K562 (cell line): Measurements from ENCODE around the gene TMEM121B. TPM values are rescaled to one million over a fixed set of nuclear protein-coding genes. Genes with fewer than 3 reads are reported as not detected.

ENCODE experiments used
- ATAC-seq: fragments of 200-7000 bp; cut with Tn5 transposase; 3 replicates; pipeline ENCODE4 v1.9.1; 2020; ENCODE audit warnings: moderate library complexity
- BruUV-seq: library from RNA; stranded (reverse); fragments of 400-500 nt; replicated peaks from 2 replicates; lab custom pipeline; 2021; lab: Mats Ljungman, UMichigan
- CTCF ChIA-PET: fragments of 300-600 bp; formaldehyde crosslinking; extraction: SDS; loops from one replicate; lab custom pipeline; 2021; ENCODE audit warnings: low intra/inter-chr PET ratio; lab: Yijun Ruan, JAX
- POLR2A ChIA-PET: fragments of 300-600, 350-650 bp; sonication (Branson Sonifier 250); formaldehyde crosslinking; extraction: SDS; loops from one replicate; lab custom pipeline; 2021; ENCODE audit warnings: antibody characterized with exemption, inconsistent platforms; lab: Yijun Ruan, JAX
- DNase-seq, 4 experiments: peaks; one replicate each; pipeline versions ENCODE4 v3.0.0 to v3.0.0-alpha.2; 2011 to 2018; ENCODE audit warnings: low spot score in 3 of 4, mixed read lengths in 3 of 4; ENCODE audit errors: extremely low read depth in 1 of 4
- FAIRE-seq: peaks from 2 replicates; lab custom pipeline; 2011; peaks lifted over from hg19 to GRCh38; lab: Jason Lieb, UNC
- H2AFZ ChIP-seq: 2 replicates; pipeline ENCODE4 v1.6.0; 2011; ENCODE audit warnings: low read depth, low read length, control low read depth, inconsistent platforms
- H3K27ac ChIP-seq: fragments of 200-600 bp; 3 replicates; pipeline ENCODE4 v1.8.0; 2011; ENCODE audit warnings: low read depth, mild to moderate bottlenecking, control low read depth, inconsistent platforms, low read length, moderate library complexity, mixed read lengths; ENCODE audit errors: extremely low read depth
- H3K27me3 ChIP-seq, 2 experiments: fragments of 300-600 bp in 1 of 2; 2 replicates in 1 of 2; 3 replicates in 1 of 2; pipeline versions ENCODE4 v1.6.0 to v1.8.0; 2011; ENCODE audit warnings: inconsistent platforms in 2 of 2, low read length in 2 of 2, mild to moderate bottlenecking in 1 of 2, mixed read lengths in 1 of 2, moderate library complexity in 1 of 2; ENCODE audit not compliant: control insufficient read depth in 2 of 2, insufficient read depth in 2 of 2
- H3K36me3 ChIP-seq: fragments of 300-600 bp; 3 replicates; pipeline ENCODE4 v1.8.0; 2011; ENCODE audit warnings: mild to moderate bottlenecking, low read length, inconsistent platforms; ENCODE audit not compliant: control insufficient read depth, insufficient read depth
- H3K4me1 ChIP-seq, 2 experiments: fragments of 200-600 bp in 1 of 2; replicated peaks in 1 of 2; 2 replicates in 1 of 2; 3 replicates in 1 of 2; pipeline versions ENCODE4 v1.5.1 to v1.8.0; 2011; ENCODE audit warnings: inconsistent platforms in 2 of 2, low read length in 2 of 2, mild to moderate bottlenecking in 1 of 2, mixed read lengths in 1 of 2, moderate library complexity in 1 of 2; ENCODE audit not compliant: control insufficient read depth in 2 of 2, insufficient read depth in 2 of 2
- H3K4me2 ChIP-seq: 2 replicates; pipeline ENCODE4 v1.6.1; 2011; ENCODE audit warnings: low read length, control low read depth, inconsistent platforms, mixed read lengths; ENCODE audit not compliant: insufficient read depth
- H3K4me3 ChIP-seq: fragments of 200-600 bp; sonication (generic), shearing (Covaris generic); 2 replicates; pipeline ENCODE4 v1.5.1; 2016; ENCODE audit warnings: control low read depth, inconsistent platforms
- H3K79me2 ChIP-seq: fragments of 200-600 bp; 3 replicates; pipeline ENCODE4 v1.8.0; 2011; ENCODE audit warnings: low read length, inconsistent platforms; ENCODE audit not compliant: control insufficient read depth, insufficient read depth
- H3K9ac ChIP-seq, 2 experiments: 2 replicates each; pipeline versions ENCODE4 v1.6.0 to v1.6.1; 2011; ENCODE audit warnings: low read depth in 2 of 2, low read length in 2 of 2, control low read depth in 1 of 2, inconsistent platforms in 1 of 2, mild to moderate bottlenecking in 1 of 2, mixed read lengths in 1 of 2; ENCODE audit not compliant: insufficient read depth in 1 of 2
- H3K9me1 ChIP-seq: one replicate; pipeline ENCODE4 v1.6.0; 2011; ENCODE audit warnings: inconsistent platforms, mild to moderate bottlenecking, low read length, moderate library complexity; ENCODE audit not compliant: control insufficient read depth, insufficient read depth
- H3K9me3 ChIP-seq: replicated peaks from 2 replicates; pipeline ENCODE4 v1.5.1; 2011; ENCODE audit warnings: low read depth, low read length, inconsistent platforms; ENCODE audit not compliant: control insufficient read depth, insufficient read depth
- H4K20me1 ChIP-seq: replicated peaks from 2 replicates; pipeline ENCODE4 v1.6.1; 2011; ENCODE audit warnings: low read length, inconsistent platforms, mixed read lengths; ENCODE audit not compliant: control insufficient read depth, insufficient read depth
- ARID1B ChIP-seq: fragments of 450-650 bp; IDR thresholded peaks from 2 replicates; pipeline ENCODE4 v1.6.1; 2016; ENCODE audit warnings: antibody characterized with exemption, mild to moderate bottlenecking, inconsistent platforms
- ARID3A ChIP-seq: IDR thresholded peaks from 2 replicates; pipeline ENCODE4 v1.6.1; 2012; ENCODE audit warnings: low read depth, low read length, improper control_type of control experiment, borderline replicate concordance
- CBFA2T3 ChIP-seq: fragments of 450-650 bp; IDR thresholded peaks from 2 replicates; pipeline ENCODE4 v1.6.1; 2017
- DPF2 ChIP-seq: fragments of 450-650 bp; IDR thresholded peaks from 2 replicates; pipeline ENCODE4 v1.6.1; 2016
- EGR1 ChIP-seq: fragments of 450-650 bp; conservative IDR thresholded peaks from 2 replicates; pipeline ENCODE4 v1.6.1; 2017; ENCODE audit warnings: mild to moderate bottlenecking
- FOSL1 ChIP-seq: fragments of 200-800 bp; sonication (Bioruptor generic); conservative IDR thresholded peaks from 2 replicates; pipeline ENCODE4 v1.6.1; 2016; ENCODE audit warnings: missing genetic modification characterization, missing compliant biosample characterization
- GATA2 ChIP-seq: sonication (generic); formaldehyde crosslinking; IDR thresholded peaks from 2 replicates; pipeline ENCODE4 v1.4.0; 2020; ENCODE audit warnings: mild to moderate bottlenecking, missing genetic modification reagents
- HMBOX1 ChIP-seq: sonication (generic); IDR thresholded peaks from 2 replicates; pipeline ENCODE4 v1.6.1; 2016
- JUN ChIP-seq, 2 experiments: sonication (generic) in 1 of 2; formaldehyde crosslinking in 1 of 2; IDR thresholded peaks; 2 replicates each; pipeline versions ENCODE4 v1.6.1 to v1.8.0; 2012 to 2022; ENCODE audit warnings: borderline replicate concordance in 2 of 2, mild to moderate bottlenecking in 2 of 2, improper control_type of control experiment in 1 of 2, low read depth in 1 of 2, low read length in 1 of 2, missing genetic modification reagents in 1 of 2
- JUND ChIP-seq, 2 experiments: IDR thresholded peaks; 2 replicates in 1 of 2; 3 replicates in 1 of 2; pipeline ENCODE4 v1.6.1; 2011; ENCODE audit warnings: borderline replicate concordance in 2 of 2, low read depth in 2 of 2, low read length in 2 of 2, improper control_type of control experiment in 1 of 2, missing biosample characterization in 1 of 2, missing genetic modification characterization in 1 of 2, missing genetic modification reagents in 1 of 2
- MAFG ChIP-seq: fragments of 450-650 bp; conservative IDR thresholded peaks from 2 replicates; pipeline ENCODE4 v1.6.1; 2016; ENCODE audit warnings: missing genetic modification characterization, missing compliant biosample characterization
- MAFK ChIP-seq: IDR thresholded peaks from 2 replicates; pipeline ENCODE4 v1.6.1; 2011; ENCODE audit warnings: low read length, improper control_type of control experiment
- NFE2 ChIP-seq: IDR thresholded peaks from 2 replicates; pipeline ENCODE4 v1.6.1; 2014; ENCODE audit warnings: antibody characterized with exemption, low read depth
- NR1H2 ChIP-seq: sonication (generic); formaldehyde crosslinking; IDR thresholded peaks from 2 replicates; pipeline ENCODE4 v1.4.0; 2020; ENCODE audit warnings: mild to moderate bottlenecking, missing genetic modification reagents
- RCOR1 ChIP-seq, 2 experiments: IDR thresholded peaks; 2 replicates each; pipeline ENCODE4 v1.6.1; 2012; ENCODE audit warnings: low read depth in 2 of 2, low read length in 2 of 2, borderline replicate concordance in 1 of 2, improper control_type of control experiment in 1 of 2
- SMARCC2 ChIP-seq: fragments of 450-650 bp; IDR thresholded peaks from 2 replicates; pipeline ENCODE4 v1.6.1; 2017; ENCODE audit warnings: antibody characterized with exemption, moderate library complexity, mild to moderate bottlenecking, low read depth
- SMARCE1 ChIP-seq: fragments of 450-650 bp; IDR thresholded peaks from 2 replicates; pipeline ENCODE4 v1.7.1; 2016; ENCODE audit warnings: mild to moderate bottlenecking
- STAG1 ChIP-seq: sonication (generic); formaldehyde crosslinking; IDR thresholded peaks from 2 replicates; pipeline ENCODE4 v1.5.0; 2020; ENCODE audit warnings: missing genetic modification reagents, borderline replicate concordance
- THAP7 ChIP-seq: fragments of 250-450 bp; sonication (Bioruptor Pico); IDR thresholded peaks from 2 replicates; pipeline ENCODE4 v1.5.0; 2021
- ZBTB1 ChIP-seq: sonication (generic); formaldehyde crosslinking; IDR thresholded peaks from 2 replicates; pipeline ENCODE4 v1.8.1; 2023; ENCODE audit warnings: missing genetic modification reagents, low read depth, mild to moderate bottlenecking, borderline replicate concordance
- ZZZ3 ChIP-seq: fragments of 450-650 bp; IDR thresholded peaks from 2 replicates; pipeline ENCODE4 v1.6.1; 2016; ENCODE audit warnings: antibody characterized with exemption, mild to moderate bottlenecking, moderate library complexity
- WGBS: fragments of 100-300 bp; shearing (Covaris generic); methylation state at CpG from one replicate; pipeline ENCODE4 v1.1.6; 2016; ENCODE audit warnings: low coverage, mixed read lengths; ENCODE audit not compliant: insufficient coverage; ENCODE audit errors: missing lambda C conversion rate; 5-methylcytosine and 5-hydroxymethylcytosine counted together
- in situ Hi-C: fragments of 300-500 bp; cut with MboI; formaldehyde crosslinking; loops from 4 replicates; pipeline ENCODE4 v1.15.0; 2018; ENCODE audit warnings: inconsistent platforms, mixed read lengths
- intact Hi-C: fragments of 100-400 bp; cut with micrococcal nuclease; formaldehyde crosslinking; loops from 2 replicates; pipeline ENCODE4 v1.14.2; 2022
- polyA plus RNA-seq, 8 experiments: library from polyadenylated mRNA; depleted of rRNA in 4 of 8; stranded (reverse) in 5 of 8; unstranded in 3 of 8; fragments of >200 nt; fragmentation: Nextera tagmentation in 2 of 8; fragmentation: Illumina TruSeq in 1 of 8; extraction: Ambion mirVana in 2 of 8; extraction: Trizol in 1 of 8; gene quantifications; 2 replicates each; pipeline versions ENCODE4 v1.2.1 to v1.2.3, GENCODE V29; 2011 to 2014; ENCODE audit warnings: inconsistent platforms in 1 of 8, missing spikeins in 1 of 8
- total RNA-seq, 7 experiments: library from RNA; depleted of rRNA in 6 of 7; stranded (reverse); fragments of >200 nt in 6 of 7; fragmentation: Illumina TruSeq in 2 of 7; extraction: Trizol in 2 of 7; gene quantifications; 2 replicates each; pipeline versions ENCODE4 v1.2.1 to v1.2.3, GENCODE V29; 2011 to 2021; ENCODE audit warnings: low replicate concordance in 1 of 7

TMEM121B gene
- total and polyA plus RNA-seq, 9 of the 15 experiments (the other 6 are each of a cell fraction or from before 2014, with no cell fraction given) = 0.03 to 0.07 (median 0.03) TPM; not detected in 6

- H4K20me1 ChIP-seq = no peaks in the 10 kb centered on the region; the same call in 1 of the 2 replicates
- 0 out of 4 replicates have a peak, but pooled peaks of 1 of the 2 experiments have one; percentile 22 for TF ChIP-seq RCOR1 (IDR thresholded peaks at IDR 0.05; ENCODE audit: borderline replicate concordance in 1 of 2, low read depth in 2 of 2, low read length in 2 of 2)
- peak; percentile 68 for TF ChIP-seq FOSL1 (tag)
- TF ChIP-seq NFE2 = peak; percentile 82
- peak; percentile 76 for TF ChIP-seq EGR1
- TF ChIP-seq ARID1B = peak; percentile 49
- TF ChIP-seq ARID3A = no peak
- TF ChIP-seq HMBOX1 = peak; percentile 28; the same call in 1 of the 2 replicates
- no peak for TF ChIP-seq SMARCC2
- TF ChIP-seq STAG1 (CRISPR knock-in tag) = no peak
- TF ChIP-seq GATA2 = 0 out of 2 replicates have a peak, but pooled peaks have one; percentile 17
- TF ChIP-seq ZBTB1 (CRISPR knock-in tag) = no peak
- TF ChIP-seq JUN (IDR thresholded peaks at IDR 0.05; ENCODE audit: borderline replicate concordance, low read depth, low read length) = 0 out of 2 replicates have a peak, but pooled peaks have one; percentile 15
- no peak for TF ChIP-seq JUN (CRISPR knock-in tag; IDR thresholded peaks at IDR 0.05; ENCODE audit: borderline replicate concordance)
- TF ChIP-seq SMARCE1 = peak; percentile 56; the same call in 1 of the 2 replicates
- peak; percentile 57 for TF ChIP-seq MAFK
- TF ChIP-seq MAFG (tag) = peak; percentile 72
- TF ChIP-seq CBFA2T3 = 0 out of 2 replicates have a peak, but pooled peaks have one; percentile 17
- TF ChIP-seq NR1H2 (CRISPR knock-in tag) = no peak
- peak; percentile 53 for TF ChIP-seq DPF2
- TF ChIP-seq ZZZ3 = no peak
- peak; percentile 63; the same call in 1 of the 2 replicates for TF ChIP-seq JUND (IDR thresholded peaks at IDR 0.05; ENCODE audit: borderline replicate concordance, low read depth, low read length)
- TF ChIP-seq JUND (tag; IDR thresholded peaks at IDR 0.05; ENCODE audit: borderline replicate concordance, low read depth, low read length) = no peak
- TF ChIP-seq THAP7 (CRISPR knock-in tag) = no peak
Measured at GRCh38 chr22:17102297-17102667, 18.9 kb downstream of the TMEM121B start.

More at GRCh38 chr22:17102297-17102667, 18.9 kb downstream of the TMEM121B start:
- WGBS = 36% methylated on average over 7 of the region's 7 CpGs
- no TSS peak for BruUV-seq
- ATAC-seq = peak; percentile 61
- Histone ChIP-seq H3K9ac (peak overlapping the region in 1 of 2 experiments; percentile 53; a peak in 1 of 4 replicates), H3K4me3 (no peak overlapping the region), H3K79me2 (no peaks in the 10 kb centered on the region), H2AFZ (no peak overlapping the region), H3K27me3 (no peaks in the 10 kb centered on the region), H3K4me2 (no peak overlapping the region), H3K9me3 (no peaks in the 10 kb centered on the region), H3K36me3 (peaks cover 56% of the 10 kb centered on the region; the same call in 2 of the 3 replicates), H3K27ac (peak overlapping the region; percentile 11; the same call in 1 of the 3 replicates), H3K9me1 (no peaks in the 10 kb centered on the region), H3K4me1 (peaks cover 12 to 13% of the 10 kb centered on the region in 2 experiments)
- intact Hi-C loops = no loop called here
- peak; percentile 34 to 49 (median 46) for DNase-seq
- CTCF ChIA-PET = no interaction called here
- in situ Hi-C loops = no loop called here
- POLR2A ChIA-PET = interaction anchor here (1.5 kb wide), 1 partner anchor 13 kb away, joined by 7 read pairs; no protein-coding TSS in a partner anchor
- FAIRE-seq = no peak
